HS-27A (cell line): Measurements from ENCODE around the gene LRP1B.

ENCODE experiments used
- DNase-seq: peaks from one replicate; pipeline ENCODE4 v3.0.0-alpha.2; 2012; ENCODE audit warnings: low read depth, missing footprints

LRP1B gene

GRCh38 chr2:141590620-141591019 lies 540.2 kb downstream of the LRP1B start:
- no peak for DNase-seq

GRCh38 chr2:141589314-141589713 lies 541.5 kb downstream of the LRP1B start:
- DNase-seq: no peak

GRCh38 chr2:141586985-141587384 lies 543.8 kb downstream of the LRP1B start:
- DNase-seq: no peak

- DNase-seq: no peak
Observed at GRCh38 chr2:141582213-141582612, 548.6 kb downstream of the LRP1B start.

GRCh38 chr2:141579071-141579470 lies 551.7 kb downstream of the LRP1B start:
- DNase-seq: no peak

- DNase-seq: no peak
Observed at GRCh38 chr2:141570474-141571131, 560.2 kb downstream of the LRP1B start.

- no peak for DNase-seq
Observed at GRCh38 chr2:141569941-141570340, 560.9 kb downstream of the LRP1B start.

- no peak for DNase-seq
Observed at GRCh38 chr2:141565597-141565996, 565.2 kb downstream of the LRP1B start.

- no peak for DNase-seq
Observed at GRCh38 chr2:141560723-141561122, 570.1 kb downstream of the LRP1B start.

GRCh38 chr2:141557329-141558095 lies 573.3 kb downstream of the LRP1B start:
- peak; percentile 41 for DNase-seq

- DNase-seq: no peak
Observed at GRCh38 chr2:141555876-141556470, 574.8 kb downstream of the LRP1B start.

GRCh38 chr2:141554810-141555209 lies 576.0 kb downstream of the LRP1B start:
- no peak for DNase-seq

GRCh38 chr2:141534666-141535362 lies 596.0 kb downstream of the LRP1B start:
- DNase-seq: no peak

GRCh38 chr2:141529659-141530058 lies 601.2 kb downstream of the LRP1B start:
- no peak for DNase-seq

- DNase-seq: no peak
Observed at GRCh38 chr2:141528990-141529389, 601.8 kb downstream of the LRP1B start.

- no peak for DNase-seq
Observed at GRCh38 chr2:141526760-141527159, 604.1 kb downstream of the LRP1B start.

GRCh38 chr2:141524777-141525176 lies 606.0 kb downstream of the LRP1B start:
- DNase-seq: no peak

- no peak for DNase-seq
Observed at GRCh38 chr2:141523199-141523598, 607.6 kb downstream of the LRP1B start.

- DNase-seq: no peak
Observed at GRCh38 chr2:141522702-141523101, 608.1 kb downstream of the LRP1B start.

- no peak for DNase-seq
Observed at GRCh38 chr2:141522048-141522447, 608.8 kb downstream of the LRP1B start.

GRCh38 chr2:141519906-141520305 lies 610.9 kb downstream of the LRP1B start:
- no peak for DNase-seq

- no peak for DNase-seq
Observed at GRCh38 chr2:141517852-141518421, 612.9 kb downstream of the LRP1B start.
